Transverse colon (tissue), 4 donors: ENCODE data around the gene KCNK7. TPM values are rescaled to one million over a fixed set of nuclear protein-coding genes. Genes with fewer than 3 reads are reported as not detected.

ENCODE experiments used
- DNase-seq: peaks from one replicate; pipeline ENCODE4 v3.0.0-alpha.2; 2019
- H3K27ac ChIP-seq, 4 donors: fragments of 200-600 bp; sonication (generic); 2 replicates each; pipeline ENCODE4 v1.5.1; 2016 to 2018; ENCODE audit warnings: inconsistent platforms in 4 of 4
- H3K27me3 ChIP-seq: fragments of 200-600 bp; sonication (generic); 2 replicates; pipeline ENCODE4 v1.5.1; 2017; ENCODE audit warnings: inconsistent platforms
- H3K36me3 ChIP-seq, 4 donors: fragments of 200-600 bp; sonication (generic); 2 replicates each; pipeline ENCODE4 v1.5.1; 2017 to 2019; ENCODE audit warnings: inconsistent platforms in 4 of 4
- H3K4me1 ChIP-seq, 4 donors: fragments of 200-600 bp; sonication (generic); 2 replicates each; pipeline ENCODE4 v1.5.1; 2017 to 2020; ENCODE audit warnings: inconsistent platforms in 4 of 4
- H3K4me3 ChIP-seq, 4 donors: fragments of 200-600 bp; sonication (generic); 1 replicate in 1 of 4; 2 replicates in 3 of 4; pipeline versions ENCODE4 v1.5.1 to v1.6.1; 2017 to 2019; ENCODE audit warnings: inconsistent platforms in 4 of 4
- H3K9me3 ChIP-seq, 2 donors: fragments of 200-600 bp; sonication (generic); 2 replicates each; pipeline ENCODE4 v1.5.1; 2017 to 2019; ENCODE audit warnings: inconsistent platforms in 2 of 2
- CTCF ChIP-seq, 5 experiments: fragments of 200-600 bp in 3 of 5; fragments of 450-650 bp in 2 of 5; sonication (generic) in 3 of 5; IDR thresholded peaks; 1 replicate in 2 of 5; 2 replicates in 3 of 5; pipeline ENCODE4 v1.5.1; 2016 to 2017; ENCODE audit warnings: antibody characterized with exemption in 5 of 5, inconsistent platforms in 3 of 5, mild to moderate bottlenecking in 2 of 5, moderate library complexity in 1 of 5
- EP300 ChIP-seq: sonication (generic); formaldehyde crosslinking; IDR thresholded peaks from one replicate; pipeline ENCODE4 v1.6.1; 2017; ENCODE audit warnings: antibody characterized with exemption, low read depth
- POLR2A ChIP-seq: fragments of 450-650 bp; IDR thresholded peaks from one replicate; pipeline ENCODE4 v1.6.1; 2016; ENCODE audit warnings: antibody characterized with exemption, mild to moderate bottlenecking, moderate library complexity
- POLR2AphosphoS5 ChIP-seq, 3 donors: sonication (generic); formaldehyde crosslinking; IDR thresholded peaks; one replicate each; pipeline ENCODE4 v1.6.1; 2016; ENCODE audit warnings: antibody characterized with exemption in 3 of 3
- WGBS, 2 donors: methylation state at CpG; one replicate each; pipeline ENCODE4 v1.1.5; 2018; ENCODE audit warnings: low coverage in 1 of 2; 5-methylcytosine and 5-hydroxymethylcytosine counted together
- in situ Hi-C, 4 donors: fragments of 200-750 bp; cut with MboI; loops; one replicate each; pipeline versions ENCODE4 v1.15.0 to v1.15.1; 2017; ENCODE audit warnings: low sequenced_read_pairs in 3 of 4, low pct_ligation_motif_present in 1 of 4, low pct_unique_long_range_greater_than_20kb in 1 of 4
- intact Hi-C: fragments of 100-400 bp; cut with DNase I; formaldehyde crosslinking; loops from one replicate; pipeline ENCODE4 v1.15.1; 2023; ENCODE audit warnings: low total_unique reads
- total RNA-seq, 4 donors: library from RNA; depleted of rRNA; stranded (reverse); fragments of >200 nt; gene quantifications; one replicate each; pipeline ENCODE4 v1.1.0, GENCODE V29; 2016

Gene KCNK7
- total RNA-seq, 4 donors from 2014 or later: 0.27 to 1.6 TPM; not detected in 2

GRCh38 chr11:65559951-65560537 lies 35.6 kb downstream of the KCNK7 start:
- H3K9me3 ChIP-seq: no peaks in the 10 kb centered on the region
- peaks cover 34 to 54% (median 47%) of the 10 kb centered on the region in 4 donors for H3K4me1 ChIP-seq
- intact Hi-C loops (no loop called here), in situ Hi-C loops (no loop called here)
- no peak for TF ChIP-seq CTCF (IDR thresholded peaks at IDR 0.05)
- no peak for TF ChIP-seq EP300
- no peak for TF ChIP-seq POLR2A
- no peak for TF ChIP-seq POLR2AphosphoS5 (IDR thresholded peaks at IDR 0.05)
- H3K27me3 ChIP-seq: no peaks in the 10 kb centered on the region
- 34 to 36% methylated on average over 4 to 5 of the region's 5 CpGs for WGBS, 2 donors
- H3K36me3 ChIP-seq: no peaks in the 10 kb centered on the region
- H3K27ac ChIP-seq: peak overlapping the region; percentile 85 to 92 (median 89)
- no peak overlapping the region for H3K4me3 ChIP-seq
- peak; percentile 64 for DNase-seq

GRCh38 chr11:65559535-65559934 lies 36.1 kb downstream of the KCNK7 start:
- intact Hi-C loops: no loop called here
- H3K27ac ChIP-seq: peak overlapping the region; percentile 85 to 92 (median 89)
- WGBS, 2 donors: 42 to 76% methylated on average over 2 to 5 of the region's 5 CpGs
- no peaks in the 10 kb centered on the region for H3K9me3 ChIP-seq
- H3K36me3 ChIP-seq: no peaks in the 10 kb centered on the region
- TF ChIP-seq POLR2AphosphoS5 (IDR thresholded peaks at IDR 0.05) (no peak), POLR2A (no peak), CTCF (IDR thresholded peaks at IDR 0.05) (no peak), EP300 (no peak)
- no peak for DNase-seq
- in situ Hi-C loops: no loop called here
- peaks cover 34 to 58% (median 47%) of the 10 kb centered on the region in 4 donors for H3K4me1 ChIP-seq
- no peaks in the 10 kb centered on the region for H3K27me3 ChIP-seq
- H3K4me3 ChIP-seq: no peak overlapping the region

GRCh38 chr11:65558930-65559509 lies 36.6 kb downstream of the KCNK7 start:
- H3K27me3 ChIP-seq: no peaks in the 10 kb centered on the region
- H3K4me1 ChIP-seq: peaks cover 34 to 62% (median 49%) of the 10 kb centered on the region in 4 donors
- TF ChIP-seq POLR2AphosphoS5 (IDR thresholded peaks at IDR 0.05) (peak in 1 of 3 donors; percentile 30), POLR2A (no peak)
- H3K36me3 ChIP-seq: no peaks in the 10 kb centered on the region
- in situ Hi-C loops (no loop called here), intact Hi-C loops (no loop called here)
- H3K9me3 ChIP-seq: no peaks in the 10 kb centered on the region
- 42 to 64% methylated on average over 8 to 12 of the region's 19 CpGs for WGBS, 2 donors
- H3K27ac ChIP-seq: peak overlapping the region; percentile 85 to 92 (median 89)
- H3K4me3 ChIP-seq: peak overlapping the region; percentile 38 to 60 (median 58)
- no peak for DNase-seq

GRCh38 chr11:65558002-65558929 lies 37.3 kb downstream of the KCNK7 start, which contains the start of gene LTBP3:
Gene LTBP3 (minus strand): TSS chr11:65558359. CDS start chr11:65557959, 400 bp downstream.
- no peaks in the 10 kb centered on the region for H3K9me3 ChIP-seq
- peak within 1 kb of the TSS; percentile 85 to 92 (median 89) for H3K27ac ChIP-seq
- TF ChIP-seq POLR2AphosphoS5 (IDR thresholded peaks at IDR 0.05) (peak; percentile 32 to 65 (median 35)), EP300 (no peak), CTCF (IDR thresholded peaks at IDR 0.05) (no peak), POLR2A (peak; percentile 21)
- peaks cover 34 to 69% (median 52%) of the 10 kb centered on the region in 4 donors for H3K4me1 ChIP-seq
- WGBS, 2 donors: 0 to 2% methylated on average over 5 to 59 of the region's 79 CpGs
- H3K36me3 ChIP-seq: no peaks in the 10 kb centered on the region
- peak; percentile 77 for DNase-seq
- no peaks in the 10 kb centered on the region for H3K27me3 ChIP-seq
- intact Hi-C loops (no loop called here), in situ Hi-C loops (no loop called here)
- peak within 1 kb of the TSS; percentile 55 to 60 (median 58) for H3K4me3 ChIP-seq
